Lower lobe of right lung (tissue), 2 donors: ENCODE results near the gene FAM163A. TPM values are rescaled to one million over a fixed set of nuclear protein-coding genes. Genes with fewer than 3 reads are reported as not detected.

Experiments
- ATAC-seq, 2 donors: fragments of 200-7000 bp; cut with Tn5 transposase; one replicate each; pipeline ENCODE4 v1.9.1; 2020 to 2022; ENCODE audit warnings: mild to moderate bottlenecking in 2 of 2, moderate library complexity in 2 of 2
- DNase-seq: peaks from one replicate; pipeline ENCODE4 v3.0.0-alpha.2; 2020
- H3K27ac ChIP-seq: fragments of 200-600 bp; one replicate; pipeline ENCODE4 v1.8.0; 2022
- H3K27me3 ChIP-seq: fragments of 200-600 bp; one replicate; pipeline ENCODE4 v1.8.0; 2022; ENCODE audit warnings: low read depth
- H3K36me3 ChIP-seq: fragments of 200-600 bp; one replicate; pipeline ENCODE4 v1.8.0; 2022; ENCODE audit warnings: mild to moderate bottlenecking
- H3K4me1 ChIP-seq: fragments of 200-600 bp; one replicate; pipeline ENCODE4 v1.8.0; 2022
- H3K4me3 ChIP-seq: fragments of 200-600 bp; one replicate; pipeline ENCODE4 v1.8.0; 2022; ENCODE audit warnings: mild to moderate bottlenecking
- H3K9me3 ChIP-seq: fragments of 200-600 bp; one replicate; pipeline ENCODE4 v1.8.0; 2022
- intact Hi-C: fragments of 100-400 bp; cut with DNase I; formaldehyde crosslinking; loops from one replicate; pipeline ENCODE4 v1.11.0; 2022
- total RNA-seq: library from RNA; stranded (reverse); fragmentation: NEBNext Ultra II Directional; extraction: Animal tissue kit (Norgen Biotek cat#: 25700); gene quantifications from one replicate; pipeline ENCODE4 v1.2.1, GENCODE V29; 2021
- TF ChIP-seq, protein P1 (sequence below): fragments of 200-600 bp; IDR thresholded peaks from one replicate; pipeline ENCODE4 v1.8.0; 2022; ENCODE audit warnings: antibody characterized with exemption, mild to moderate bottlenecking
- donor health status: DM: no; HTN: yes; CAD: no; lungs with severe emphysema.

FAM163A gene
- total RNA-seq, 1 donor from 2014 or later: not detected

DNA sequence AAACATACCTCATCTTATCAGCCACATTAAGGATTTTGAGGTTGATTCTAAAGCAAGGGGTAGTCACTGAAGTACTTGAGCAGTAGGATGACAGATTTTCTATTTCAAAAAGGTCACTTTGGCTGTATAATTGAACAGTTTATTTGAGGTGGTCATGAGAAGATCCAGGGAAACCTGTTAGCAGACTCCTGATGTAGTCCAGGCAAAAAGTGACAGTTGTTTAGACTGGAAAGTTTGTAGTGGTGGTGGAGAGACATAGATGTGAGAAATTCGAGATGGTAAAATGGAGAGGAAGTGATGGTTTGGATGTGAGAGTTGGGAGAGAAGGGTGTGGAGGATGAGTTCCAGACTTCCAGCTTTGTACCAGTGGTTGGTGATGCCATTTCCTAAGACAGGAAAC lies 7.5 kb downstream of the FAM163A start:
- intact Hi-C loops: no loop called here
- Histone ChIP-seq H3K36me3 (no peaks in the 10 kb centered on the region), H3K27ac (no peak overlapping the region), H3K4me1 (no peaks in the 10 kb centered on the region), H3K27me3 (peaks cover 11% of the 10 kb centered on the region), H3K4me3 (no peak overlapping the region), H3K9me3 (peaks cover 11% of the 10 kb centered on the region)
- DNase-seq (no peak), ATAC-seq (no peak)
- TF ChIP-seq, protein P1, sequence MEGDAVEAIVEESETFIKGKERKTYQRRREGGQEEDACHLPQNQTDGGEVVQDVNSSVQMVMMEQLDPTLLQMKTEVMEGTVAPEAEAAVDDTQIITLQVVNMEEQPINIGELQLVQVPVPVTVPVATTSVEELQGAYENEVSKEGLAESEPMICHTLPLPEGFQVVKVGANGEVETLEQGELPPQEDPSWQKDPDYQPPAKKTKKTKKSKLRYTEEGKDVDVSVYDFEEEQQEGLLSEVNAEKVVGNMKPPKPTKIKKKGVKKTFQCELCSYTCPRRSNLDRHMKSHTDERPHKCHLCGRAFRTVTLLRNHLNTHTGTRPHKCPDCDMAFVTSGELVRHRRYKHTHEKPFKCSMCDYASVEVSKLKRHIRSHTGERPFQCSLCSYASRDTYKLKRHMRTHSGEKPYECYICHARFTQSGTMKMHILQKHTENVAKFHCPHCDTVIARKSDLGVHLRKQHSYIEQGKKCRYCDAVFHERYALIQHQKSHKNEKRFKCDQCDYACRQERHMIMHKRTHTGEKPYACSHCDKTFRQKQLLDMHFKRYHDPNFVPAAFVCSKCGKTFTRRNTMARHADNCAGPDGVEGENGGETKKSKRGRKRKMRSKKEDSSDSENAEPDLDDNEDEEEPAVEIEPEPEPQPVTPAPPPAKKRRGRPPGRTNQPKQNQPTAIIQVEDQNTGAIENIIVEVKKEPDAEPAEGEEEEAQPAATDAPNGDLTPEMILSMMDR: no peak

DNA sequence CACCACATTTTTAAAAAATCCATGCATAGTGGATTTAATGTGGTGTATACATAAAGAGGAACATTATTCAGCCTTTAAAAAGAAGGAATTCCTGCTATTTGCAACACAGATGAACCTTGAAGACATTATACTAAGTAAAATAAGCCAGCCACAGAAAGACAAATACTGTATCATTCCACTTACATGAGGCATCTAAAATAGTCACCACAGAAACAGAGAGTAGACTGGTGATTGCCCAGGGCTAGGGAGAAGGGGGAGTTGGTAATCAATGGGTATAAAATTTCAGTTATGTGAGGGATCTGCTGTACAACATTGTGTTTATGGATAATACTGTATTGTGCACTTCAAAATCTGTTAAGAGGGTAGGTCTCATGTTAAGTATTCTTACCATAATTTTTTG lies 10.0 kb downstream of the FAM163A start:
- no peak for ATAC-seq
- no peak for DNase-seq
- intact Hi-C loops: no loop called here

DNA sequence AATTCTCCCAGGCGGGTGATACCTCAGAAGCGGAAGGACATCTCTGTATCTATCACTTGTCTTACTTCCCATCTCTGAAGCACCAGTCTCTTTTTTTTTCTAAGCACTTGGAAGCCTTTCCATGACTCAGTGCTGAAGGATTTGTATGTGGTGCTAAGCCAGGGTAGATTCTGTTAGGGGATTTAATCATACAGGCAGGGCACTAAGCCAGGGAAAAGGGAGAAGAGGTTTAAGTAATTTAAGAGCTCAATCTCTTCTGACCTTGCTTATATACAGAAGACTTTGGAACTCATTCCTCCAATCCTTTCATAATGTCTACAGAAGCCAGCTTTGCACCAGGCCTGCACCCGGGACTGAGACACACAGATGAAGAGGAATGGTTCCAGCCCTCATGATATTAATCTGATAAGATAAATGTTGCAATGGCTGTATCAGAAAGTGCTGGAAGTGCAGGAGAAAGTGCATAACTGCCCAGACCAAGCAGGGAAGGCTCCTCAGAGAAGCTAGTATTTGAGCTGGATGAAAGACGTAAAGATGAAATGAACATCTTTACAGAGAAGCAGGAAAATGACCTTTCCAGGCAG lies 11.0 kb downstream of the FAM163A start:
- H3K27me3 ChIP-seq: no peaks in the 10 kb centered on the region
- peaks cover 11% of the 10 kb centered on the region for H3K9me3 ChIP-seq
- H3K4me3 ChIP-seq: no peak overlapping the region
- intact Hi-C loops: no loop called here
- no peak for ATAC-seq
- H3K27ac ChIP-seq: no peak overlapping the region
- no peaks in the 10 kb centered on the region for H3K4me1 ChIP-seq
- TF ChIP-seq, protein P1: no peak
- H3K36me3 ChIP-seq: no peaks in the 10 kb centered on the region
- no peak for DNase-seq

More for the DNA sequence above, 10.0 kb downstream of the FAM163A start:
- no peaks in the 10 kb centered on the region for H3K36me3 ChIP-seq
- H3K27me3 ChIP-seq: no peaks in the 10 kb centered on the region
- H3K4me1 ChIP-seq: no peaks in the 10 kb centered on the region
- no peak overlapping the region for H3K4me3 ChIP-seq
- peaks cover 11% of the 10 kb centered on the region for H3K9me3 ChIP-seq
- no peak overlapping the region for H3K27ac ChIP-seq
- TF ChIP-seq, protein P1: no peak

DNA sequence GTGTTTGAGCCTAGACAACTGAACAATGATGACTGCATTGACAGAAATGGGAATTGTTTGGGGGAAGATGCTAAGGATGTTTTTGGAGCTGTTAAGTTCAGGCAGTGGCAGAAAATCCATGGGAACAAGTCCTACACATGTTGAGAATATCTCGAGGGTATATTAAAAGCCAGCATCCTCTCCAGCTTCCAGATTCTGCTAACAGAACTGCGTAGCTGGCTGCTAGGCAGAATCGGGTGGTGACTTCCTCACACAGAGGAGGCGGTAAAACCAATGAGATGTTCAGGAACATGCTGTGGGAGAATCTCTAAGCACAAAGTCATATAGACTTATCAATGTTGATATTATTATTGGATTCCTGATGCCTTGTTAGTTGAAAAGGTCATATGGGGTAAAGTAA lies 14.8 kb downstream of the FAM163A start:
- Histone ChIP-seq H3K36me3 (no peaks in the 10 kb centered on the region), H3K9me3 (no peaks in the 10 kb centered on the region), H3K27me3 (no peaks in the 10 kb centered on the region), H3K4me1 (no peaks in the 10 kb centered on the region), H3K4me3 (no peak overlapping the region), H3K27ac (no peak overlapping the region)
- ATAC-seq: no peak
- no peak for DNase-seq
- TF ChIP-seq, protein P1: no peak
- intact Hi-C loops: no loop called here

DNA sequence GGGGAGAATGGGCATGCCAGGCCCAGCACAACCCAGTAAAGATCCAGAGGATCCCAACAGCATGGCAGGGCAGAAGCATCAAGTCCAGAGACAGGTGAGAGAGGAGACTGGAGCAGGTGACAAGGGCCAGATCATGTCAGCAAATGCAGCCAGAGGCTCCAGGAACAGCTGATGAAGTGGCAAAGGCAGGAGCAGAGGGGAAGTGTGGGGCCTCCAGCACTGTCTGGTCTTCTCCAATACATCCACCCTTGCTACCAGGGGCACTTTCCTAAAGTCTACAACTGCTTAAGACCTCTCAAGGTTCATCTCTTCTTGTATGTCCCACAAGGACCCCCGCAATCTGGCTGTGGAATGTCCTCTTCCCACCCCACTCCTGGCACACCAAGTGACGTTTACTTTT lies 17.4 kb downstream of the FAM163A start:
- intact Hi-C loops: no loop called here
- no peak for ATAC-seq
- TF ChIP-seq, protein P1: no peak
- Histone ChIP-seq H3K9me3 (no peaks in the 10 kb centered on the region), H3K27me3 (no peaks in the 10 kb centered on the region), H3K4me1 (no peaks in the 10 kb centered on the region), H3K36me3 (no peaks in the 10 kb centered on the region), H3K27ac (no peak overlapping the region), H3K4me3 (no peak overlapping the region)
- no peak for DNase-seq

DNA sequence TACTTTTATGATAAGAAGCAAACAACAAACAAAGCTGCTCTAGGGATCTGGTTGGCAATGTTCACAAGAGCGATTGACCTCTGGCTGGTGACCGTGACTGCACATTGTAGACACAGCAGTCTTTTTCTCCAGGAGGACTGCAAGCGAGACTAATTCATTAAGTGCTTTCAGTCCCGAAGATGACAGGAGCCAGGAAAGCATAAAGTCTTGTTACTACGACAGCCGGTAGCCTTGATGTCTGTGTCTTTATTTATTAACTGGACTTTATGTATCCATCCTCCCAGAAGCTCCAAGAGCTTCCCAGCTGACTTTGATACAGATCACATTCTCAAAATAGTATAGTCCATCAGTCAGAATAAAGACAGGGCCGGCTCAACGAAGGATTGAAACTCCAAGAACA lies 18.2 kb downstream of the FAM163A start:
- H3K4me1 ChIP-seq: no peaks in the 10 kb centered on the region
- H3K9me3 ChIP-seq: no peaks in the 10 kb centered on the region
- DNase-seq (no peak), ATAC-seq (no peak)
- TF ChIP-seq, protein P1: no peak
- no peak overlapping the region for H3K4me3 ChIP-seq
- H3K36me3 ChIP-seq: no peaks in the 10 kb centered on the region
- H3K27ac ChIP-seq: no peak overlapping the region
- intact Hi-C loops: no loop called here
- no peaks in the 10 kb centered on the region for H3K27me3 ChIP-seq
